ENCODE results near the gene RTL9. TPM values are rescaled to one million over a fixed set of nuclear protein-coding genes. Genes with fewer than 3 reads are reported as not detected.

Gene RTL9
- total RNA-seq, result under 1 TPM in 2 of 3 donors, not detected in 1; 0.15 to 0.32 TPM

- intact Hi-C loops (cut with DNase I; ENCODE audit: low total_unique reads), result loop anchor here (5.0 kb wide), 1 partner anchor 441 kb away; no protein-coding TSS in a partner anchor
These were observed at the start of gene RTL9 for GRCh38 chrX:110358548-110358947. TSS of gene RTL9 (plus strand) at chrX:110358848. CDS start at chrX:110450618, 91,770 bp downstream.

GRCh38 chrX:110310000-110310790, 48.5 kb upstream of the RTL9 start:
- TF ChIP-seq CTCF (IDR thresholded peaks at IDR 0.05) (no peak), POLR2A (IDR thresholded peaks at IDR 0.05) (no peak), POLR2AphosphoS5 (IDR thresholded peaks at IDR 0.05) (no peak)
- no peak overlapping the region for H3K4me3 ChIP-seq
- no peak overlapping the region for H3K27ac ChIP-seq
- intact Hi-C loops (cut with DNase I; ENCODE audit: low total_unique reads), result no loop called here
- H3K9me3 ChIP-seq, result no peaks in the 10 kb centered on the region
- no peaks in the 10 kb centered on the region for H3K36me3 ChIP-seq
- DNase-seq (ENCODE audit: low spot score in 2 of 2), result no peak
- H3K27me3 ChIP-seq, result peaks cover 0 to 36% of the 10 kb centered on the region in 2 donors
- no peaks in the 10 kb centered on the region for H3K4me1 ChIP-seq

More at GRCh38 chrX:110358548-110358947, at the start of gene RTL9:
- no peak for TF ChIP-seq POLR2AphosphoS5 (IDR thresholded peaks at IDR 0.05)
- TF ChIP-seq CTCF (IDR thresholded peaks at IDR 0.05), result no peak
- TF ChIP-seq POLR2A (IDR thresholded peaks at IDR 0.05), result no peak
- Histone ChIP-seq H3K36me3 (no peaks in the 10 kb centered on the region), H3K27ac (no peak within 1 kb of the TSS), H3K27me3 (peaks cover 0 to 57% of the 10 kb centered on the region in 2 donors), H3K4me3 (no peak within 1 kb of the TSS), H3K4me1 (no peaks in the 10 kb centered on the region), H3K9me3 (no peaks in the 10 kb centered on the region)
- DNase-seq (ENCODE audit: low spot score in 2 of 2), result no peak

GRCh38 chrX:110310896-110311295, 47.8 kb upstream of the RTL9 start:
- intact Hi-C loops (cut with DNase I; ENCODE audit: low total_unique reads), result no loop called here
- Histone ChIP-seq H3K36me3 (no peaks in the 10 kb centered on the region), H3K27me3 (peaks cover 0 to 42% of the 10 kb centered on the region in 2 donors), H3K4me3 (no peak overlapping the region), H3K27ac (no peak overlapping the region), H3K9me3 (no peaks in the 10 kb centered on the region), H3K4me1 (no peaks in the 10 kb centered on the region)
- no peak for TF ChIP-seq POLR2AphosphoS5 (IDR thresholded peaks at IDR 0.05)
- TF ChIP-seq CTCF (IDR thresholded peaks at IDR 0.05), result no peak
- TF ChIP-seq POLR2A (IDR thresholded peaks at IDR 0.05), result no peak
- DNase-seq (ENCODE audit: low spot score in 2 of 2), result no peak

- intact Hi-C loops (cut with DNase I; ENCODE audit: low total_unique reads), result no loop called here
- Histone ChIP-seq H3K27ac (no peak overlapping the region), H3K27me3 (peaks cover 0 to 40% of the 10 kb centered on the region in 2 donors), H3K4me1 (no peaks in the 10 kb centered on the region), H3K9me3 (no peaks in the 10 kb centered on the region), H3K36me3 (no peaks in the 10 kb centered on the region), H3K4me3 (no peak overlapping the region)
- no peak for DNase-seq (ENCODE audit: low spot score in 2 of 2)
- TF ChIP-seq CTCF (IDR thresholded peaks at IDR 0.05), result no peak
- TF ChIP-seq POLR2A (IDR thresholded peaks at IDR 0.05), result no peak
- no peak for TF ChIP-seq POLR2AphosphoS5 (IDR thresholded peaks at IDR 0.05)
These were observed 47.0 kb upstream of the RTL9 start for GRCh38 chrX:110311437-110312230.

GRCh38 chrX:110315551-110315950, 43.1 kb upstream of the RTL9 start:
- Histone ChIP-seq H3K36me3 (no peaks in the 10 kb centered on the region), H3K27me3 (peaks cover 0 to 49% of the 10 kb centered on the region in 2 donors), H3K27ac (no peak overlapping the region), H3K4me3 (no peak overlapping the region), H3K9me3 (no peaks in the 10 kb centered on the region), H3K4me1 (no peaks in the 10 kb centered on the region)
- TF ChIP-seq POLR2AphosphoS5 (IDR thresholded peaks at IDR 0.05) (no peak), CTCF (IDR thresholded peaks at IDR 0.05) (no peak), POLR2A (IDR thresholded peaks at IDR 0.05) (no peak)
- intact Hi-C loops (cut with DNase I; ENCODE audit: low total_unique reads), result no loop called here
- no peak for DNase-seq (ENCODE audit: low spot score in 2 of 2)
